AG10803 (cell line): ENCODE results near the gene NT5DC3.

Experiments used
- DNase-seq: peaks from one replicate; pipeline ENCODE4 v3.0.0; 2010; ENCODE audit warnings: low read depth
- H3K4me3 ChIP-seq: 2 replicates; pipeline ENCODE4 v1.5.1; 2011; ENCODE audit warnings: mild to moderate bottlenecking, low read length, control low read depth
- CTCF ChIP-seq: conservative IDR thresholded peaks from 2 replicates; pipeline ENCODE4 v1.5.1; 2011; ENCODE audit warnings: mild to moderate bottlenecking, low read length, control low read depth, inconsistent platforms

NT5DC3 gene

GRCh38 chr12:103819312-103819711 is 21.7 kb downstream of the NT5DC3 start:
- no peak overlapping the region for H3K4me3 ChIP-seq
- DNase-seq = no peak
- TF ChIP-seq CTCF = no peak

GRCh38 chr12:103817791-103818190 is 23.2 kb downstream of the NT5DC3 start:
- H3K4me3 ChIP-seq = no peak overlapping the region
- no peak for TF ChIP-seq CTCF
- DNase-seq = no peak

- TF ChIP-seq CTCF = no peak
- no peak overlapping the region for H3K4me3 ChIP-seq
- DNase-seq = no peak
Measured at GRCh38 chr12:103816663-103817062, 24.4 kb downstream of the NT5DC3 start.

- no peak overlapping the region for H3K4me3 ChIP-seq
- no peak for TF ChIP-seq CTCF
- DNase-seq = no peak
Measured at GRCh38 chr12:103814436-103814835, 26.6 kb downstream of the NT5DC3 start.

GRCh38 chr12:103813949-103814348 is 27.1 kb downstream of the NT5DC3 start:
- TF ChIP-seq CTCF = no peak
- no peak overlapping the region for H3K4me3 ChIP-seq
- DNase-seq = no peak

GRCh38 chr12:103813426-103813825 is 27.6 kb downstream of the NT5DC3 start:
- TF ChIP-seq CTCF = no peak
- H3K4me3 ChIP-seq = no peak overlapping the region
- DNase-seq = no peak

- no peak for TF ChIP-seq CTCF
Measured at GRCh38 chr12:103812789-103813188, 28.2 kb downstream of the NT5DC3 start.

More at GRCh38 chr12:103812789-103813188, 28.2 kb downstream of the NT5DC3 start:
- H3K4me3 ChIP-seq = no peak overlapping the region
- DNase-seq = no peak
